Endothelial cell of umbilical vein (primary cell): ENCODE data around the gene OSBP2. TPM values are rescaled to one million over a fixed set of nuclear protein-coding genes. Genes with fewer than 3 reads are reported as not detected.

Experiments
- BruUV-seq: library from RNA; stranded (reverse); fragments of 400-500 nt; replicated peaks from 2 replicates; lab custom pipeline; 2021; lab: Mats Ljungman, UMichigan
- CTCF ChIA-PET: fragments of 300-600, 350-600 bp; sonication (Branson Sonifier 250); formaldehyde crosslinking; loops from one replicate; lab custom pipeline; 2021; ENCODE audit warnings: antibody characterized with exemption, inconsistent platforms; lab: Charles Lee
- POLR2A ChIA-PET: fragments of 300-600, 350-600 bp; sonication (Branson Sonifier 250); formaldehyde crosslinking; loops from one replicate; lab custom pipeline; 2021; ENCODE audit warnings: antibody characterized with exemption, inconsistent platforms; lab: Charles Lee
- DNase-seq: peaks from one replicate; pipeline ENCODE4 v3.0.0-alpha.2; 2011; ENCODE audit warnings: low read depth, low spot score
- FAIRE-seq: peaks from 2 replicates; lab custom pipeline; 2011; peaks lifted over from hg19 to GRCh38; lab: Jason Lieb, UNC
- H2AFZ ChIP-seq: 2 replicates; pipeline ENCODE4 v1.6.0; 2012; ENCODE audit warnings: low read depth, low read length, control low read depth, inconsistent platforms
- H3K27ac ChIP-seq: 2 replicates; pipeline ENCODE4 v1.5.1; 2011; ENCODE audit warnings: low read depth, mild to moderate bottlenecking, control low read depth, low read length, moderate library complexity; ENCODE audit not compliant: insufficient read depth
- H3K27me3 ChIP-seq, 2 experiments: 2 replicates each; pipeline versions ENCODE4 v1.6.0 to v1.6.1; 2011; ENCODE audit warnings: low read length in 2 of 2, mixed read lengths in 1 of 2; ENCODE audit not compliant: control insufficient read depth in 2 of 2, insufficient read depth in 2 of 2
- H3K36me3 ChIP-seq, 2 experiments: 2 replicates in 1 of 2; 3 replicates in 1 of 2; pipeline ENCODE4 v1.5.1; 2011; ENCODE audit warnings: low read length in 2 of 2, mild to moderate bottlenecking in 1 of 2, moderate library complexity in 1 of 2; ENCODE audit not compliant: control insufficient read depth in 2 of 2, insufficient read depth in 2 of 2; ENCODE audit errors: extremely low read depth in 1 of 2
- H3K4me1 ChIP-seq: 3 replicates; pipeline ENCODE4 v1.5.1; 2011; ENCODE audit warnings: mild to moderate bottlenecking, low read length; ENCODE audit not compliant: control insufficient read depth, insufficient read depth; ENCODE audit errors: extremely low read depth
- H3K4me2 ChIP-seq: 2 replicates; pipeline ENCODE4 v1.6.1; 2011; ENCODE audit warnings: low read length, control low read depth, mixed read lengths; ENCODE audit not compliant: insufficient read depth
- H3K4me3 ChIP-seq, 3 experiments: fragments of 200-600 bp in 1 of 3; sonication (generic), shearing (Covaris generic) in 1 of 3; replicated peaks in 1 of 3; 2 replicates each; pipeline ENCODE4 v1.5.1; 2011 to 2016; ENCODE audit warnings: control low read depth in 3 of 3, low read length in 3 of 3, mild to moderate bottlenecking in 2 of 3, inconsistent platforms in 1 of 3, low read depth in 1 of 3, moderate library complexity in 1 of 3; ENCODE audit not compliant: insufficient read depth in 1 of 3
- H3K79me2 ChIP-seq: 2 replicates; pipeline ENCODE4 v1.6.0; 2012; ENCODE audit warnings: low read length, inconsistent platforms; ENCODE audit not compliant: control insufficient read depth, insufficient read depth
- H3K9ac ChIP-seq: replicated peaks from 2 replicates; pipeline ENCODE3; 2011; ENCODE audit warnings: low read length, control low read depth; ENCODE audit not compliant: insufficient read depth; ENCODE audit errors: extremely low read depth
- H3K9me1 ChIP-seq: replicated peaks from 3 replicates; pipeline ENCODE4 v1.6.0; 2011; ENCODE audit warnings: mild to moderate bottlenecking, low read length; ENCODE audit not compliant: control insufficient read depth, insufficient read depth; ENCODE audit errors: extremely low read depth
- H3K9me3 ChIP-seq: replicated peaks from 2 replicates; pipeline ENCODE4 v1.5.1; 2012; ENCODE audit warnings: low read length, inconsistent platforms; ENCODE audit not compliant: control insufficient read depth, insufficient read depth
- H4K20me1 ChIP-seq: replicated peaks from 2 replicates; pipeline ENCODE3; 2011; ENCODE audit warnings: mild to moderate bottlenecking, low read length; ENCODE audit not compliant: control insufficient read depth, insufficient read depth; ENCODE audit errors: extremely low read depth
- EZH2 ChIP-seq: IDR thresholded peaks from 2 replicates; pipeline ENCODE4 v1.6.1; 2012; ENCODE audit warnings: borderline replicate concordance, low read depth, mild to moderate bottlenecking, moderate library complexity, low read length, inconsistent platforms; ENCODE audit not compliant: severe bottlenecking
- FOS ChIP-seq: IDR thresholded peaks from 2 replicates; pipeline ENCODE4 v1.6.1; 2011; ENCODE audit warnings: mild to moderate bottlenecking, low read length, moderate library complexity, borderline replicate concordance; ENCODE audit not compliant: insufficient read depth
- GATA2 ChIP-seq: IDR thresholded peaks from 2 replicates; pipeline ENCODE4 v1.7.0; 2011; ENCODE audit warnings: low read depth, mild to moderate bottlenecking, moderate library complexity, mixed read lengths, low read length; ENCODE audit not compliant: insufficient read length, insufficient read depth
- JUN ChIP-seq: IDR thresholded peaks from 2 replicates; pipeline ENCODE4 v1.6.1; 2011; ENCODE audit warnings: borderline replicate concordance, low read depth; ENCODE audit not compliant: insufficient read length, insufficient read depth
- MYC ChIP-seq: IDR thresholded peaks from one replicate; pipeline ENCODE4 v1.6.1; 2011; ENCODE audit warnings: mild to moderate bottlenecking, low read depth, low read length
- POLR2A ChIP-seq: IDR thresholded peaks from 2 replicates; pipeline ENCODE4 v1.6.1; 2012; ENCODE audit warnings: low read depth, mild to moderate bottlenecking, control low read depth, low read length
- POLR2AphosphoS5 ChIP-seq: IDR thresholded peaks from 2 replicates; pipeline ENCODE4 v1.6.1; 2012; ENCODE audit warnings: low read depth, mild to moderate bottlenecking, control low read depth, low read length, moderate library complexity; ENCODE audit not compliant: insufficient read depth
- dilution Hi-C: fragments of 300-500 bp; cut with MboI; formaldehyde crosslinking; loops from one replicate; pipeline ENCODE4 v1.15.0; 2019; ENCODE audit warnings: low sequenced_read_pairs; ENCODE audit not compliant: extremely low pct_ligation_motif_present
- intact Hi-C: fragments of 100-400 bp; cut with micrococcal nuclease; formaldehyde crosslinking; loops from one replicate; pipeline ENCODE4 v1.10.0; 2022
- polyA plus RNA-seq, 4 experiments: library from polyadenylated mRNA; depleted of rRNA in 3 of 4; stranded (reverse) in 3 of 4; unstranded in 1 of 4; fragments of >200 nt; gene quantifications; 2 replicates each; pipeline versions ENCODE4 v1.2.1 to v1.2.3, GENCODE V29; 2011 to 2012; ENCODE audit warnings: missing spikeins in 1 of 4
- total RNA-seq: library from RNA; stranded (reverse); gene quantifications from 2 replicates; pipeline ENCODE4 v1.2.3, GENCODE V29; 2021
- TF ChIP-seq, protein P1 (sequence below), 2 donors: IDR thresholded peaks; 1 replicate in 1 of 2; 2 replicates in 1 of 2; pipeline ENCODE4 v1.5.1; 2011; ENCODE audit warnings: low read length in 2 of 2, mild to moderate bottlenecking in 2 of 2, moderate library complexity in 2 of 2, control low read depth in 1 of 2, inconsistent platforms in 1 of 2, low read depth in 1 of 2; ENCODE audit not compliant: insufficient read depth in 1 of 2; ENCODE audit errors: extremely low read depth in 1 of 2
- TF ChIP-seq, protein P2 (sequence below): IDR thresholded peaks from 2 replicates; pipeline ENCODE4 v1.6.1; 2011; ENCODE audit not compliant: insufficient read depth, insufficient read length

Gene OSBP2
- total and polyA plus RNA-seq, 2 donors (not counting 3 experiments of a cell fraction or from before 2014, with no cell fraction given), result 4.1 to 7.5 TPM

DNA sequence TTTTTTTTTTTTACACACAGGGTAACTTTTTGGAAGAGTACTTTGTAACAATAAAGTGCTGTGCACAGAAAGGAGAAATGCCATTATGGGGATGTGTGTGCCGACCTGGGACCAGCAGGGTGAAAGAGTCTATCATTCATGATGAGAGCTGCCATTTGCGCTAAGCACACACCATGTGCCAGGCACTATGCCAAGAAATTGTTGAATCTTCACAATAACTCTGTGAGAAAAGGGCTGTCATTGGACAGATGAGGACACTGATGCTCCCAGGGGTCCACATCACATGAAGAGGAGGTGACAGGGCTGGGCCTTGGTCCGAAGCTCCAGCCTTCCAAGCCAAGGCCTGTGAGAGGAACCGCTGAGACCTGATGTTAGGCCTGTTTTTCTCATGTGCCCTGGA lies 32.6 kb upstream of the OSBP2 start:
- Histone ChIP-seq H3K9ac (no peak overlapping the region), H3K27me3 (no peaks in the 10 kb centered on the region), H3K4me1 (peaks cover 6% of the 10 kb centered on the region), H3K27ac (no peak overlapping the region), H3K36me3 (peaks cover 0 to 15% of the 10 kb centered on the region in 2 experiments), H3K4me3 (no peak overlapping the region), H3K9me3 (no peaks in the 10 kb centered on the region), H3K79me2 (no peaks in the 10 kb centered on the region), H3K4me2 (no peak overlapping the region), H2AFZ (no peak overlapping the region), H4K20me1 (no peaks in the 10 kb centered on the region), H3K9me1 (no peaks in the 10 kb centered on the region)
- dilution Hi-C loops (no loop called here), intact Hi-C loops (no loop called here)
- CTCF ChIA-PET, result interaction anchor here (1.5 to 3.5 kb wide), 3 partner anchors 22 to 93 kb away, joined by 3 to 17 read pairs (median 15); partner anchors contain the start of gene SLC35E4
- BruUV-seq, result no TSS peak
- TF ChIP-seq MYC (no peak), POLR2AphosphoS5 (no peak), FOS (no peak), EZH2 (no peak), POLR2A (no peak), JUN (no peak), GATA2 (no peak)
- TF ChIP-seq, protein P1, sequence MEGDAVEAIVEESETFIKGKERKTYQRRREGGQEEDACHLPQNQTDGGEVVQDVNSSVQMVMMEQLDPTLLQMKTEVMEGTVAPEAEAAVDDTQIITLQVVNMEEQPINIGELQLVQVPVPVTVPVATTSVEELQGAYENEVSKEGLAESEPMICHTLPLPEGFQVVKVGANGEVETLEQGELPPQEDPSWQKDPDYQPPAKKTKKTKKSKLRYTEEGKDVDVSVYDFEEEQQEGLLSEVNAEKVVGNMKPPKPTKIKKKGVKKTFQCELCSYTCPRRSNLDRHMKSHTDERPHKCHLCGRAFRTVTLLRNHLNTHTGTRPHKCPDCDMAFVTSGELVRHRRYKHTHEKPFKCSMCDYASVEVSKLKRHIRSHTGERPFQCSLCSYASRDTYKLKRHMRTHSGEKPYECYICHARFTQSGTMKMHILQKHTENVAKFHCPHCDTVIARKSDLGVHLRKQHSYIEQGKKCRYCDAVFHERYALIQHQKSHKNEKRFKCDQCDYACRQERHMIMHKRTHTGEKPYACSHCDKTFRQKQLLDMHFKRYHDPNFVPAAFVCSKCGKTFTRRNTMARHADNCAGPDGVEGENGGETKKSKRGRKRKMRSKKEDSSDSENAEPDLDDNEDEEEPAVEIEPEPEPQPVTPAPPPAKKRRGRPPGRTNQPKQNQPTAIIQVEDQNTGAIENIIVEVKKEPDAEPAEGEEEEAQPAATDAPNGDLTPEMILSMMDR (IDR thresholded peaks at IDR 0.05; ENCODE audit: extremely low read depth in 1 of 2, insufficient read depth in 1 of 2, low read depth in 1 of 2, low read length in 2 of 2), result no peak
- TF ChIP-seq, protein P2, sequence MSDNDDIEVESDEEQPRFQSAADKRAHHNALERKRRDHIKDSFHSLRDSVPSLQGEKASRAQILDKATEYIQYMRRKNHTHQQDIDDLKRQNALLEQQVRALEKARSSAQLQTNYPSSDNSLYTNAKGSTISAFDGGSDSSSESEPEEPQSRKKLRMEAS, result no peak
- DNase-seq, result no peak
- POLR2A ChIA-PET, result interaction anchor here (0.6 kb wide), 1 partner anchor 53 kb away, joined by 4 read pairs; no protein-coding TSS in a partner anchor
- FAIRE-seq, result no peak
